Endothelial cell of umbilical vein (primary cell): Measurements from ENCODE around the gene TM4SF20. TPM values are rescaled to one million over a fixed set of nuclear protein-coding genes. Genes with fewer than 3 reads are reported as not detected.

Source experiments
- BruUV-seq: library from RNA; stranded (reverse); fragments of 400-500 nt; replicated peaks from 2 replicates; lab custom pipeline; 2021; lab: Mats Ljungman, UMichigan
- CTCF ChIA-PET: fragments of 300-600, 350-600 bp; sonication (Branson Sonifier 250); formaldehyde crosslinking; loops from one replicate; lab custom pipeline; 2021; ENCODE audit warnings: antibody characterized with exemption, inconsistent platforms; lab: Charles Lee
- POLR2A ChIA-PET: fragments of 300-600, 350-600 bp; sonication (Branson Sonifier 250); formaldehyde crosslinking; loops from one replicate; lab custom pipeline; 2021; ENCODE audit warnings: antibody characterized with exemption, inconsistent platforms; lab: Charles Lee
- DNase-seq: peaks from one replicate; pipeline ENCODE4 v3.0.0-alpha.2; 2011; ENCODE audit warnings: low read depth, low spot score
- FAIRE-seq: peaks from 2 replicates; lab custom pipeline; 2011; peaks lifted over from hg19 to GRCh38; lab: Jason Lieb, UNC
- H2AFZ ChIP-seq: 2 replicates; pipeline ENCODE4 v1.6.0; 2012; ENCODE audit warnings: low read depth, low read length, control low read depth, inconsistent platforms
- H3K27ac ChIP-seq: 2 replicates; pipeline ENCODE4 v1.5.1; 2011; ENCODE audit warnings: low read depth, mild to moderate bottlenecking, control low read depth, low read length, moderate library complexity; ENCODE audit not compliant: insufficient read depth
- H3K27me3 ChIP-seq, 2 experiments: 2 replicates each; pipeline versions ENCODE4 v1.6.0 to v1.6.1; 2011; ENCODE audit warnings: low read length in 2 of 2, mixed read lengths in 1 of 2; ENCODE audit not compliant: control insufficient read depth in 2 of 2, insufficient read depth in 2 of 2
- H3K36me3 ChIP-seq, 2 experiments: 2 replicates in 1 of 2; 3 replicates in 1 of 2; pipeline ENCODE4 v1.5.1; 2011; ENCODE audit warnings: low read length in 2 of 2, mild to moderate bottlenecking in 1 of 2, moderate library complexity in 1 of 2; ENCODE audit not compliant: control insufficient read depth in 2 of 2, insufficient read depth in 2 of 2; ENCODE audit errors: extremely low read depth in 1 of 2
- H3K4me1 ChIP-seq: 3 replicates; pipeline ENCODE4 v1.5.1; 2011; ENCODE audit warnings: mild to moderate bottlenecking, low read length; ENCODE audit not compliant: control insufficient read depth, insufficient read depth; ENCODE audit errors: extremely low read depth
- H3K4me2 ChIP-seq: 2 replicates; pipeline ENCODE4 v1.6.1; 2011; ENCODE audit warnings: low read length, control low read depth, mixed read lengths; ENCODE audit not compliant: insufficient read depth
- H3K4me3 ChIP-seq, 3 experiments: fragments of 200-600 bp in 1 of 3; sonication (generic), shearing (Covaris generic) in 1 of 3; replicated peaks in 1 of 3; 2 replicates each; pipeline ENCODE4 v1.5.1; 2011 to 2016; ENCODE audit warnings: control low read depth in 3 of 3, low read length in 3 of 3, mild to moderate bottlenecking in 2 of 3, inconsistent platforms in 1 of 3, low read depth in 1 of 3, moderate library complexity in 1 of 3; ENCODE audit not compliant: insufficient read depth in 1 of 3
- H3K79me2 ChIP-seq: 2 replicates; pipeline ENCODE4 v1.6.0; 2012; ENCODE audit warnings: low read length, inconsistent platforms; ENCODE audit not compliant: control insufficient read depth, insufficient read depth
- H3K9ac ChIP-seq: replicated peaks from 2 replicates; pipeline ENCODE3; 2011; ENCODE audit warnings: low read length, control low read depth; ENCODE audit not compliant: insufficient read depth; ENCODE audit errors: extremely low read depth
- H3K9me1 ChIP-seq: replicated peaks from 3 replicates; pipeline ENCODE4 v1.6.0; 2011; ENCODE audit warnings: mild to moderate bottlenecking, low read length; ENCODE audit not compliant: control insufficient read depth, insufficient read depth; ENCODE audit errors: extremely low read depth
- H3K9me3 ChIP-seq: replicated peaks from 2 replicates; pipeline ENCODE4 v1.5.1; 2012; ENCODE audit warnings: low read length, inconsistent platforms; ENCODE audit not compliant: control insufficient read depth, insufficient read depth
- H4K20me1 ChIP-seq: replicated peaks from 2 replicates; pipeline ENCODE3; 2011; ENCODE audit warnings: mild to moderate bottlenecking, low read length; ENCODE audit not compliant: control insufficient read depth, insufficient read depth; ENCODE audit errors: extremely low read depth
- CTCF ChIP-seq, 2 donors: IDR thresholded peaks; 1 replicate in 1 of 2; 2 replicates in 1 of 2; pipeline ENCODE4 v1.5.1; 2011; ENCODE audit warnings: low read length in 2 of 2, mild to moderate bottlenecking in 2 of 2, moderate library complexity in 2 of 2, control low read depth in 1 of 2, inconsistent platforms in 1 of 2, low read depth in 1 of 2; ENCODE audit not compliant: insufficient read depth in 1 of 2; ENCODE audit errors: extremely low read depth in 1 of 2
- EZH2 ChIP-seq: IDR thresholded peaks from 2 replicates; pipeline ENCODE4 v1.6.1; 2012; ENCODE audit warnings: borderline replicate concordance, low read depth, mild to moderate bottlenecking, moderate library complexity, low read length, inconsistent platforms; ENCODE audit not compliant: severe bottlenecking
- FOS ChIP-seq: IDR thresholded peaks from 2 replicates; pipeline ENCODE4 v1.6.1; 2011; ENCODE audit warnings: mild to moderate bottlenecking, low read length, moderate library complexity, borderline replicate concordance; ENCODE audit not compliant: insufficient read depth
- GATA2 ChIP-seq: IDR thresholded peaks from 2 replicates; pipeline ENCODE4 v1.7.0; 2011; ENCODE audit warnings: low read depth, mild to moderate bottlenecking, moderate library complexity, mixed read lengths, low read length; ENCODE audit not compliant: insufficient read length, insufficient read depth
- JUN ChIP-seq: IDR thresholded peaks from 2 replicates; pipeline ENCODE4 v1.6.1; 2011; ENCODE audit warnings: borderline replicate concordance, low read depth; ENCODE audit not compliant: insufficient read length, insufficient read depth
- MAX ChIP-seq: IDR thresholded peaks from 2 replicates; pipeline ENCODE4 v1.6.1; 2011; ENCODE audit not compliant: insufficient read depth, insufficient read length
- MYC ChIP-seq: IDR thresholded peaks from one replicate; pipeline ENCODE4 v1.6.1; 2011; ENCODE audit warnings: mild to moderate bottlenecking, low read depth, low read length
- POLR2A ChIP-seq: IDR thresholded peaks from 2 replicates; pipeline ENCODE4 v1.6.1; 2012; ENCODE audit warnings: low read depth, mild to moderate bottlenecking, control low read depth, low read length
- POLR2AphosphoS5 ChIP-seq: IDR thresholded peaks from 2 replicates; pipeline ENCODE4 v1.6.1; 2012; ENCODE audit warnings: low read depth, mild to moderate bottlenecking, control low read depth, low read length, moderate library complexity; ENCODE audit not compliant: insufficient read depth
- dilution Hi-C: fragments of 300-500 bp; cut with MboI; formaldehyde crosslinking; loops from one replicate; pipeline ENCODE4 v1.15.0; 2019; ENCODE audit warnings: low sequenced_read_pairs; ENCODE audit not compliant: extremely low pct_ligation_motif_present
- intact Hi-C: fragments of 100-400 bp; cut with micrococcal nuclease; formaldehyde crosslinking; loops from one replicate; pipeline ENCODE4 v1.10.0; 2022
- polyA plus RNA-seq, 4 experiments: library from polyadenylated mRNA; depleted of rRNA in 3 of 4; stranded (reverse) in 3 of 4; unstranded in 1 of 4; fragments of >200 nt; gene quantifications; 2 replicates each; pipeline versions ENCODE4 v1.2.1 to v1.2.3, GENCODE V29; 2011 to 2012; ENCODE audit warnings: missing spikeins in 1 of 4
- total RNA-seq: library from RNA; stranded (reverse); gene quantifications from 2 replicates; pipeline ENCODE4 v1.2.3, GENCODE V29; 2021

The TM4SF20 gene
- total and polyA plus RNA-seq, 2 donors (not counting 3 experiments of a cell fraction or from before 2014, with no cell fraction given) = not detected

DNA sequence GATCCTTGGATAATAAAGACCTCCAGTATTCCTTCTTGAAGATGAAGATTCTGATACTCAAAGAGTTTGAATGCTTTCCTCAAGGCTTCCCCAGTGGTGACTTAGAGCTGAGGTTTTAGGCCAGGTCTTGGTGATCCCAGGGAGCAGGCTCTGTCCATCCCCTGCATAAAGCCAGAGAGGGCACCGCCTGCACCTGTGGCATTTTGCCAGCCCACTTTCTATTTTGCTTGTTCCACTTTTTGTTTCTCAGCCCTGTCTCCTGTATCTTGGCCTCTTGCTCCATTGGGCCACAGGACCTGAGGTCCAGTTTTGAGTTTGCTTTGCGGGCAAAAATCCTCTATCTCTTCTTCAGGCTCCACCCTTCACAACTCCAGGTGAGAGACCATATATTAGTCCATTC is 15.3 kb upstream of the TM4SF20 start:
- Histone ChIP-seq H3K27ac (no peak overlapping the region), H3K27me3 (no peaks in the 10 kb centered on the region), H3K9ac (no peak overlapping the region), H3K4me1 (no peaks in the 10 kb centered on the region), H3K36me3 (no peaks in the 10 kb centered on the region), H3K4me2 (no peak overlapping the region), H2AFZ (no peak overlapping the region), H3K4me3 (no peak overlapping the region), H3K79me2 (no peaks in the 10 kb centered on the region), H4K20me1 (no peaks in the 10 kb centered on the region), H3K9me1 (no peaks in the 10 kb centered on the region), H3K9me3 (no peaks in the 10 kb centered on the region)
- ChIA-PET CTCF (no interaction called here), POLR2A (no interaction called here)
- no peak for FAIRE-seq
- intact Hi-C loops = no loop called here
- no peak for TF ChIP-seq MAX
- no peak for TF ChIP-seq POLR2A
- TF ChIP-seq POLR2AphosphoS5 = no peak
- no peak for TF ChIP-seq EZH2
- TF ChIP-seq JUN = no peak
- TF ChIP-seq GATA2 = no peak
- TF ChIP-seq MYC = no peak
- DNase-seq = no peak
- dilution Hi-C loops = no loop called here
- no TSS peak for BruUV-seq

DNA sequence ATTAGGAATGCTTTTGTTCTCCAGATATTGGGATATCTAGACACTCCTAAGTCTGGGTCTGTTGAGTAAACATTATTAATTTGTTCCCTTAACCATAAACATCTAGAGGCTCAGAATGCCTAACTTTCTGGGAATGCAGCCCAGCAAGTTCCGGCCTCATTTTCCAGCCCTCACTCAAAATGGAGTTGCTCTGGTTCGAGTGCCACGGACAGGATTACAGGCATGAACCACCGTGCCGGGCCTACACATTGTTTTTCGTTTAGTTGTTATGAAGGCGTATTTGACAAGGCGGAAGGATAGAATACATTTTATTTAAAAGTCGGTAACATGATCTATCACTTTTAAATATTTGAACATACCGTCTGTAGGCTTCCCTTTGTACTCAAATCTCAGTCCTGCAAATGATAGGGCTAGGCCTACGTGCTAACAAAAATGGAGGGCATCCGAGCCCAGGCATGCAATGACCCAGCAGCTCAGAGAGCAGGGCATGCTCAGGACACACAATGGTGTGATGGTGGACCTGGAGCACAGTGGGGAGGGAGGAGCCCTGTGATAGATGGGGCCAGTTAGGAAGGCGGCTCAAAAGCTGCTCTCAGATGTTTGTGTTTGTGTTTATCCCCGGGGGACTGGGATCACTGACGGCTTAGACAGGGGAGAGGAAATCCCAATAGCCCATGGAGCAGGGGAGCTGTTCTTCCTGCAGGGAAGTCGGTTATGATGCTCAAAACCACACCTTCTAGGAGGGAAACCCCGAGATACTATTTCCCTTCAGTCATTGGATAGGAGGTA is 11.6 kb upstream of the TM4SF20 start:
- H3K27ac ChIP-seq = no peak overlapping the region
- no peak overlapping the region for H3K4me3 ChIP-seq
- H3K4me1 ChIP-seq = no peaks in the 10 kb centered on the region
- H3K9me3 ChIP-seq = no peaks in the 10 kb centered on the region
- dilution Hi-C loops (no loop called here), intact Hi-C loops (no loop called here)
- H3K79me2 ChIP-seq = no peaks in the 10 kb centered on the region
- no peaks in the 10 kb centered on the region for H3K36me3 ChIP-seq
- POLR2A ChIA-PET = no interaction called here
- DNase-seq = no peak
- no peak for FAIRE-seq
- H4K20me1 ChIP-seq = no peaks in the 10 kb centered on the region
- TF ChIP-seq FOS (no peak), POLR2A (no peak), GATA2 (no peak), CTCF (IDR thresholded peaks at IDR 0.05; ENCODE audit: extremely low read depth in 1 of 2, insufficient read depth in 1 of 2, low read depth in 1 of 2, low read length in 2 of 2) (no peak), EZH2 (no peak), MAX (no peak), POLR2AphosphoS5 (no peak), MYC (no peak), JUN (no peak)
- no peak overlapping the region for H3K4me2 ChIP-seq
- BruUV-seq = no TSS peak
- H3K9ac ChIP-seq = no peak overlapping the region
- H3K9me1 ChIP-seq = no peaks in the 10 kb centered on the region
- H3K27me3 ChIP-seq = no peaks in the 10 kb centered on the region
- CTCF ChIA-PET = no interaction called here
- H2AFZ ChIP-seq = no peak overlapping the region
